ENCODE data around the gene ADCY10.
A peak's percentile ranks its signal among the peaks of the same experiment; 100 is the strongest.
"Not testable (repeated sequence)": the region's sequence is repeated elsewhere in the genome, so short reads cannot be mapped to it uniquely, and the experiment has no call there.

The ADCY10 gene

GRCh38 chr1:167815650-167816049 is 98.3 kb downstream of the ADCY10 start:
- H3K27me3 ChIP-seq, result no peaks in the 10 kb centered on the region
- peaks cover 0 to 4% (median 0%) of the 10 kb centered on the region in 11 experiments; a peak in 1 of 22 replicates for H3K36me3 ChIP-seq
- H3K9me3 ChIP-seq (replicated peaks in 1 of 11), result peaks cover 45 to 59% (median 53%) of the 10 kb centered on the region in 11 experiments
- H3K9ac ChIP-seq, result no peak overlapping the region
- TF ChIP-seq Cebpa-rat (IDR thresholded peaks at IDR 0.05), result no peak
- no peaks in the 10 kb centered on the region for H4K20me1 ChIP-seq
- H3K27ac ChIP-seq, result no peak overlapping the region
- no peaks in the 10 kb centered on the region; a peak in 1 of 20 replicates for H3K4me1 ChIP-seq
- H3K4me3 ChIP-seq, result no peak overlapping the region
- H3K4me2 ChIP-seq, result no peak overlapping the region

DNA sequence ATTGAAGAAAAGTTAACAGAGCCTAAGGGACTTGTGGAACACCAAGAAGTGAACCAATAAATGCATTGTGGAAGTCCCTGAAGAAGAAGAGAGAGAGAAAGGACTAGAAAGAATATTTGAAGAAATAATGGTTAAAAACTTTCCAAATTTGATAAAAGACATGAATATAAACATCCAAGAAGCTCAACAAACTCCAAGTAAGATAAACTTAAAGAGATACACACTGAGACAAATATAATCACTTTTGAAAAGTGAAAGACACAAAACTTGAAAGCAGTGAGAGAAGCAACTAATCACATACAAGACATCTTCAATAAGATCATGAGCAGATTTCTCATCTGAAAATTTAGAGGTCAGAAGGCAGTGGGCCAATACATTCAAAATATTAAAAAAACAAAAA is 101.0 kb downstream of the ADCY10 start:
- no peak for TF ChIP-seq Cebpa-rat (IDR thresholded peaks at IDR 0.05)
- H3K27me3 ChIP-seq, result no peaks in the 10 kb centered on the region
- H3K9ac ChIP-seq, result no peak overlapping the region
- H4K20me1 ChIP-seq, result no peaks in the 10 kb centered on the region
- H3K4me2 ChIP-seq, result no peak overlapping the region
- peaks cover 40 to 58% (median 55%) of the 10 kb centered on the region in 11 experiments for H3K9me3 ChIP-seq (replicated peaks in 1 of 11)
- H3K4me3 ChIP-seq, result no peak overlapping the region
- no peaks in the 10 kb centered on the region; a peak in 1 of 20 replicates for H3K4me1 ChIP-seq
- H3K27ac ChIP-seq, result no peak overlapping the region
- peaks cover 0 to 4% (median 0%) of the 10 kb centered on the region in 11 experiments; a peak in 1 of 22 replicates for H3K36me3 ChIP-seq

- Histone ChIP-seq H3K4me2 (no peak overlapping the region), H3K9ac (no peak overlapping the region), H3K9me3 (replicated peaks in 1 of 11) (peaks cover 33 to 60% (median 50%) of the 10 kb centered on the region in 11 experiments), H3K4me1 (peaks cover 18 to 24% (median 19%) of the 10 kb centered on the region in 10 experiments), H3K36me3 (peaks cover 0 to 4% (median 0%) of the 10 kb centered on the region in 11 experiments; a peak in 1 of 22 replicates), H3K27me3 (no peaks in the 10 kb centered on the region), H3K27ac (no peak overlapping the region), H4K20me1 (no peaks in the 10 kb centered on the region), H3K4me3 (no peak overlapping the region)
- TF ChIP-seq Cebpa-rat (IDR thresholded peaks at IDR 0.05), result no peak
Measured at GRCh38 chr1:167808690-167809089, 105.2 kb downstream of the ADCY10 start.

DNA sequence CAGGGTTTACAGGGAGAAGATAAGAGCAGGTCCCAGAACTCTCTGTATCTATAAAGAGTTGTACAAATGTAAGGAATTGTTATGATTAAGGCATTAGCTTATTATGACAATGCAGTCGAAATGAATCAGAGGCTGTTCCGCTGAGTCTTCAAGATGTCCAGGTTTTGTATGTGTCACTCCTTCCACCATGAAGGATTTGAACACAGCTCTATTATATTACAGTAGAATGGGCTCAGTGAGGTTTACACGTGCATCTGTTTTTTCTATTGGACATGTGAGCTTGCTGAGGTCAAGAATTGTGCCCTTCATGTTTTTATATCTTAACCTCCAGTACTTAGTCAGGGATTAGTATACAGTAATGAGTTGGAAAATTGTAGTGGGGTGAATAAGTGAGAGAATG is 105.8 kb downstream of the ADCY10 start:
- Histone ChIP-seq H3K27me3 (no peaks in the 10 kb centered on the region), H3K4me1 (peaks cover 18 to 29% (median 22%) of the 10 kb centered on the region in 10 experiments), H3K9me3 (replicated peaks in 1 of 11) (peaks cover 27 to 55% (median 44%) of the 10 kb centered on the region in 11 experiments), H4K20me1 (no peaks in the 10 kb centered on the region), H3K36me3 (peaks cover 0 to 4% (median 0%) of the 10 kb centered on the region in 11 experiments; a peak in 1 of 22 replicates), H3K27ac (no peak overlapping the region), H3K4me2 (no peak overlapping the region), H3K9ac (no peak overlapping the region), H3K4me3 (no peak overlapping the region)
- no peak for TF ChIP-seq Cebpa-rat (IDR thresholded peaks at IDR 0.05)

GRCh38 chr1:167806676-167807075 is 107.3 kb downstream of the ADCY10 start:
- H3K4me1 ChIP-seq, result peaks cover 18 to 32% (median 25%) of the 10 kb centered on the region in 10 experiments

DNA sequence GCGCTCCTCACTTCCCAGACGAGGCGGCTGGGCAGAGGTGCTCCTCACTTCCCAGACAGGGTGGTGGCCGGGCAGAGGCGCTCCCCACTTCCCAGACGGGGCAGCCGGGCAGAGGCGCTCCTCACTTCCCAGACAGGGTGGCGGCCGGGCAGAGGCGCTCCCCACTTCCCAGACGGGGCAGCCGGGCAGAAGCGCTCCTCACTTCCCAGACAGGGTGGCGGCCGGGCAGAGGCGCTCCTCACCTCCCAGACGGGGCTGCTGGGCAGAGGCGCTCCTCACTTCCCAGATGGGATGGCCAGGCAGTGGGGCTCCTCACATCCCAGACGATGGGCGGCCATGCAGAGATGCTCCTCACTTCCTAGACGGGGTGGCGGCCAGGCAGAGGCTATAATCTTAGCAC is 107.7 kb downstream of the ADCY10 start:
- H3K27ac ChIP-seq, result peak overlapping the region in 2 of 11 experiments; percentile 12 to 21; a peak in 1 of 22 replicates
- H4K20me1 ChIP-seq, result not testable (repeated sequence)

More at GRCh38 chr1:167806676-167807075, 107.3 kb downstream of the ADCY10 start:
- not testable (repeated sequence) for H3K27me3 ChIP-seq, H3K9ac ChIP-seq, H3K4me3 ChIP-seq, H3K4me2 ChIP-seq, H3K36me3 ChIP-seq, H4K20me1 ChIP-seq
- H3K9me3 ChIP-seq (replicated peaks in 1 of 11), result peaks cover 17 to 51% (median 39%) of the 10 kb centered on the region in 11 experiments
- H3K27ac ChIP-seq, result peak overlapping the region in 2 of 11 experiments; percentile 12 to 21; a peak in 1 of 22 replicates

DNA sequence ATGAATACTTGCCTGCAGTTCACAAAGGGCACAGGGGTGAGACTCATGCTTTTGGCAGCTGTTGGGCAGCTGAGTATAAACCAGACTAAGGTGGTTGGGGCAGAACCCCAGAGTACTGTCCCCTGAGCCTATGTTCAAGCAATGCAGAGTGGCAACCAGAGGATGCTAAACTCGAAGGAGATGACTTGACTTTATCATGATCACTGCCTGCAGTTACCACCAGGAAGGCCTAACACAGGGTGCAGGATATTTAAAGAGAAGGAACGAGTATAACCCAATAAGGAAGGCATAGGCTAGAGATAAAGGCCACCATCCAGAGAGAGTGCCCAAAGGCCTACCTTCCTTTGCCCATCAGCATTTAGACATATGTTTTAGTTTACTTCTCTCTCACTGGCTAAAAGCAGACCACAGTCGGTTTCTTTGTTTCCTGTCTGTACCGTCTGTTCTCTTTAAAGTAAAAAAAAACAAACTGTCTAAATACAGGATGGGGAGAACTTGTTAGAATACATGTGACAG is 108.8 kb downstream of the ADCY10 start:
- TF ChIP-seq Cebpa-rat (IDR thresholded peaks at IDR 0.05), result no peak
- H3K9ac ChIP-seq, result peak overlapping the region in 8 of 11 experiments; percentile 4 to 58 (median 26); a peak in 10 of 22 replicates
- H3K27ac ChIP-seq, result peak overlapping the region in 9 of 11 experiments; percentile 32 to 80 (median 67); a peak in 18 of 22 replicates
- H3K27me3 ChIP-seq, result no peaks in the 10 kb centered on the region
- peaks cover 0 to 5% (median 0%) of the 10 kb centered on the region in 11 experiments; a peak in 1 of 22 replicates for H3K36me3 ChIP-seq
- H3K4me2 ChIP-seq, result peak overlapping the region; percentile 55 to 82 (median 73)
- H4K20me1 ChIP-seq, result no peaks in the 10 kb centered on the region
- H3K4me3 ChIP-seq, result no peak overlapping the region
- H3K9me3 ChIP-seq (replicated peaks in 1 of 11), result peaks cover 11 to 42% (median 31%) of the 10 kb centered on the region in 11 experiments; a peak in 21 of 22 replicates
- peaks cover 18 to 32% (median 25%) of the 10 kb centered on the region in 10 experiments for H3K4me1 ChIP-seq

More for the DNA sequence above, 107.7 kb downstream of the ADCY10 start:
- Histone ChIP-seq H3K9me3 (replicated peaks in 1 of 11) (peaks cover 13 to 51% (median 41%) of the 10 kb centered on the region in 11 experiments; a peak in 21 of 22 replicates), H3K4me1 (peaks cover 18 to 32% (median 25%) of the 10 kb centered on the region in 10 experiments)
- H3K36me3 ChIP-seq, H3K9ac ChIP-seq, H3K4me3 ChIP-seq, H3K4me2 ChIP-seq, H3K27me3 ChIP-seq: not testable (repeated sequence)

DNA sequence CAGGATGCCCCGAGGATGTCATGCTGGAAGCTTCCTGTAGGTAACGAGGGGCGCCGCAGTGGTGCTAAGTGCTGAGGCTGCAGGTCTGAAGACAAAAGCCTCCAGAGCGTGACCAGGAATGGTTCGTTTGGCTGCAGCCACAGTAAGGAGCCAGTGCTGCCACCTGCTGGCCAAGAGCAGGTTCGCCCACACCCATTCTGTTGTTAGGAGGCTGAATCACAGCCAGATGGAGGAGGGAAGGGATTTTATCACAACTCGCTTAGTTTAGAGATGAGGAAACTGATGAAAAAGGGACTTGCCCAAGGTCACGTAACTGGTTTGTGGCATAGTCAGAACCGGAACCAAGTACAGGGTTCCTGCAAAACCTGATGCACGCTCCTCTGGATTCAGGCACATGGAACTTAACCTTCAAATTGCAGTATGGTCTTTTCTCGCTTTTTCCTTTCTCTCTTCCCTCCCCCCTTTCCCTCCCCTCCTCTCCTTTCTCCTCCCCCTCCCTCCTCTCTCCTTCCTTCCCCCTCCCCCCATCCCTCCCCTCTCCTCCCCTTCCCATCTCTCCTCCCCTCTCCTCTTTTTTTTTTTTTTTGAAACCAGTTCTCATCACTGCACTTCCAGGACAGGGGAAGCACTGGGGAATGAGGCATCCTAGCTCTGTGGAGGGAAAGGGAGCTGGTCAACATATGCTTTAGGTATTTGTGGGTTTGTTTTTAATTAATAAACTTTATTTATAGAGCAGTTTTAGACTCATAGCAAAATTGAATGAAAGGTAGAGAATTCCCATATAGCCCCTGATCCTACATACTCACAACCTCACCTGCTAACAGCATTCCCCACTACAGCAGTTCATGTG is 110.4 kb downstream of the ADCY10 start:
- H3K4me2 ChIP-seq, result peak overlapping the region; percentile 58 to 82 (median 73)
- no peak for TF ChIP-seq Cebpa-rat (IDR thresholded peaks at IDR 0.05)
- no peak overlapping the region for H3K9ac ChIP-seq
- no peaks in the 10 kb centered on the region for H3K27me3 ChIP-seq
- H4K20me1 ChIP-seq, result no peaks in the 10 kb centered on the region
- H3K36me3 ChIP-seq, result peaks cover 0 to 5% (median 0%) of the 10 kb centered on the region in 11 experiments; a peak in 1 of 22 replicates
- H3K4me1 ChIP-seq, result peaks cover 19 to 32% (median 25%) of the 10 kb centered on the region in 10 experiments
- H3K4me3 ChIP-seq, result no peak overlapping the region
- peaks cover 11 to 38% (median 29%) of the 10 kb centered on the region in 11 experiments; a peak in 21 of 22 replicates for H3K9me3 ChIP-seq (replicated peaks in 1 of 11)
- peak overlapping the region in 9 of 11 experiments; percentile 32 to 80 (median 67); a peak in 14 of 22 replicates for H3K27ac ChIP-seq

DNA sequence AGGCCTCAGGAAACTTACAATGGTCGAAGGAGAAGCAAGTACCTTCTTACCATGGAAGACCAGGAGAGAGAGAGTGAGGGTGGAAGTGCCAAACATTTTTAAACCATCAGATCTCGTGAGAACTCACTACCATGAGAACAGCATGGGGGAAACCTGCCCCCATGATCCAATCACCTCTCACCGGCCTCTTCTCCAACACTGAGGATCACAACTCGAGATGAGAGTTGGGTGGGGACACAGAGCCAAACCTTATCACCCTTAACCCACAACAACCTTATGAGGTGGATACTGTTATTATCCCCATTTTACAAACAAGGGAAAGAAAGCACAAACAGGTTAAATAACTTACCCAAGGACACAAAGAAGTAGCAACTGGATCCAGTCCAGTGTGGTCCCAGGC is 111.7 kb downstream of the ADCY10 start:
- H3K27me3 ChIP-seq, result no peaks in the 10 kb centered on the region
- no peak overlapping the region for H3K4me2 ChIP-seq
- H3K9me3 ChIP-seq (replicated peaks in 1 of 11), result peaks cover 11 to 30% (median 24%) of the 10 kb centered on the region in 11 experiments; a peak in 21 of 22 replicates
- peaks cover 24 to 41% (median 37%) of the 10 kb centered on the region in 10 experiments for H3K4me1 ChIP-seq
- peaks cover 0 to 5% (median 0%) of the 10 kb centered on the region in 11 experiments; a peak in 1 of 22 replicates for H3K36me3 ChIP-seq
- no peak for TF ChIP-seq Cebpa-rat (IDR thresholded peaks at IDR 0.05)
- H3K4me3 ChIP-seq, result no peak overlapping the region
- no peak overlapping the region for H3K9ac ChIP-seq
- H4K20me1 ChIP-seq, result no peaks in the 10 kb centered on the region
- no peak overlapping the region; a peak in 1 of 22 replicates for H3K27ac ChIP-seq
